Body of pancreas (tissue), 4 donors: ENCODE results near the gene FLT3. TPM values are rescaled to one million over a fixed set of nuclear protein-coding genes. Genes with fewer than 3 reads are reported as not detected.

Experiments used
- ATAC-seq: fragments of 150-250 bp; one replicate; pipeline ENCODE4 v1.9.1; 2016
- DNase-seq, 4 donors: peaks; one replicate each; pipeline ENCODE4 v3.0.0-alpha.2; 2019
- H3K27ac ChIP-seq, 4 donors: fragments of 200-600 bp; sonication (generic); 1 replicate in 3 of 4; 2 replicates in 1 of 4; pipeline versions ENCODE4 v1.5.1 to v1.6.1; 2016 to 2019; ENCODE audit warnings: mild to moderate bottlenecking in 1 of 4, mixed read lengths in 1 of 4, moderate library complexity in 1 of 4
- H3K27me3 ChIP-seq, 2 donors: fragments of 200-600 bp; sonication (generic); one replicate each; pipeline ENCODE4 v1.6.0; 2016; ENCODE audit warnings: mild to moderate bottlenecking in 1 of 2
- H3K36me3 ChIP-seq, 2 donors: fragments of 200-600 bp; sonication (generic); replicated peaks in 1 of 2; 2 replicates each; pipeline ENCODE4 v1.5.1; 2016; ENCODE audit warnings: low read depth in 2 of 2; ENCODE audit not compliant: insufficient read depth in 1 of 2
- H3K4me1 ChIP-seq: fragments of 200-600 bp; sonication (generic); one replicate; pipeline ENCODE4 v1.6.0; 2016
- H3K4me3 ChIP-seq, 2 donors: fragments of 200-600 bp; sonication (generic); 1 replicate in 1 of 2; 2 replicates in 1 of 2; pipeline ENCODE4 v1.5.1; 2016 to 2019
- H3K9me3 ChIP-seq, 3 donors: fragments of 200-600 bp; sonication (generic); 1 replicate in 2 of 3; 2 replicates in 1 of 3; pipeline ENCODE4 v1.5.1; 2016
- POLR2A ChIP-seq, 3 donors: fragments of 450-650 bp; IDR thresholded peaks; one replicate each; pipeline ENCODE4 v1.6.1; 2016; ENCODE audit warnings: antibody characterized with exemption in 3 of 3, mild to moderate bottlenecking in 2 of 3
- WGBS, 2 donors: methylation state at CpG; one replicate each; pipeline ENCODE4 v1.1.5; 2017; 5-methylcytosine and 5-hydroxymethylcytosine counted together
- intact Hi-C: fragments of 100-400 bp; cut with DNase I; formaldehyde crosslinking; loops from one replicate; pipeline ENCODE4 v1.15.1; 2023
- total RNA-seq, 2 donors: library from RNA; depleted of rRNA; stranded (reverse); fragments of >200 nt; gene quantifications; one replicate each; pipeline ENCODE4 v1.1.0, GENCODE V29; 2016
- TF ChIP-seq, protein P1 (sequence below), 7 experiments: fragments of 450-650 bp in 4 of 7; fragments of 200-600 bp in 3 of 7; sonication (generic) in 3 of 7; IDR thresholded peaks; one replicate each; pipeline ENCODE4 v1.5.1; 2016 to 2019; ENCODE audit warnings: antibody characterized with exemption in 7 of 7

The FLT3 gene
- total RNA-seq, 2 donors from 2014 or later = 2.0 to 4.2 TPM

GRCh38 chr13:28052945-28053344 is 47.4 kb downstream of the FLT3 start:
- Histone ChIP-seq H3K27me3 (no peaks in the 10 kb centered on the region), H3K4me3 (no peak overlapping the region), H3K9me3 (no peaks in the 10 kb centered on the region), H3K27ac (no peak overlapping the region), H3K36me3 (no peaks in the 10 kb centered on the region), H3K4me1 (peaks cover 19% of the 10 kb centered on the region)
- DNase-seq (no peak), ATAC-seq (no peak)
- intact Hi-C loops = no loop called here
- TF ChIP-seq, protein P1, sequence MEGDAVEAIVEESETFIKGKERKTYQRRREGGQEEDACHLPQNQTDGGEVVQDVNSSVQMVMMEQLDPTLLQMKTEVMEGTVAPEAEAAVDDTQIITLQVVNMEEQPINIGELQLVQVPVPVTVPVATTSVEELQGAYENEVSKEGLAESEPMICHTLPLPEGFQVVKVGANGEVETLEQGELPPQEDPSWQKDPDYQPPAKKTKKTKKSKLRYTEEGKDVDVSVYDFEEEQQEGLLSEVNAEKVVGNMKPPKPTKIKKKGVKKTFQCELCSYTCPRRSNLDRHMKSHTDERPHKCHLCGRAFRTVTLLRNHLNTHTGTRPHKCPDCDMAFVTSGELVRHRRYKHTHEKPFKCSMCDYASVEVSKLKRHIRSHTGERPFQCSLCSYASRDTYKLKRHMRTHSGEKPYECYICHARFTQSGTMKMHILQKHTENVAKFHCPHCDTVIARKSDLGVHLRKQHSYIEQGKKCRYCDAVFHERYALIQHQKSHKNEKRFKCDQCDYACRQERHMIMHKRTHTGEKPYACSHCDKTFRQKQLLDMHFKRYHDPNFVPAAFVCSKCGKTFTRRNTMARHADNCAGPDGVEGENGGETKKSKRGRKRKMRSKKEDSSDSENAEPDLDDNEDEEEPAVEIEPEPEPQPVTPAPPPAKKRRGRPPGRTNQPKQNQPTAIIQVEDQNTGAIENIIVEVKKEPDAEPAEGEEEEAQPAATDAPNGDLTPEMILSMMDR (IDR thresholded peaks at IDR 0.05) = no peak
- TF ChIP-seq POLR2A (IDR thresholded peaks at IDR 0.05) = no peak

DNA sequence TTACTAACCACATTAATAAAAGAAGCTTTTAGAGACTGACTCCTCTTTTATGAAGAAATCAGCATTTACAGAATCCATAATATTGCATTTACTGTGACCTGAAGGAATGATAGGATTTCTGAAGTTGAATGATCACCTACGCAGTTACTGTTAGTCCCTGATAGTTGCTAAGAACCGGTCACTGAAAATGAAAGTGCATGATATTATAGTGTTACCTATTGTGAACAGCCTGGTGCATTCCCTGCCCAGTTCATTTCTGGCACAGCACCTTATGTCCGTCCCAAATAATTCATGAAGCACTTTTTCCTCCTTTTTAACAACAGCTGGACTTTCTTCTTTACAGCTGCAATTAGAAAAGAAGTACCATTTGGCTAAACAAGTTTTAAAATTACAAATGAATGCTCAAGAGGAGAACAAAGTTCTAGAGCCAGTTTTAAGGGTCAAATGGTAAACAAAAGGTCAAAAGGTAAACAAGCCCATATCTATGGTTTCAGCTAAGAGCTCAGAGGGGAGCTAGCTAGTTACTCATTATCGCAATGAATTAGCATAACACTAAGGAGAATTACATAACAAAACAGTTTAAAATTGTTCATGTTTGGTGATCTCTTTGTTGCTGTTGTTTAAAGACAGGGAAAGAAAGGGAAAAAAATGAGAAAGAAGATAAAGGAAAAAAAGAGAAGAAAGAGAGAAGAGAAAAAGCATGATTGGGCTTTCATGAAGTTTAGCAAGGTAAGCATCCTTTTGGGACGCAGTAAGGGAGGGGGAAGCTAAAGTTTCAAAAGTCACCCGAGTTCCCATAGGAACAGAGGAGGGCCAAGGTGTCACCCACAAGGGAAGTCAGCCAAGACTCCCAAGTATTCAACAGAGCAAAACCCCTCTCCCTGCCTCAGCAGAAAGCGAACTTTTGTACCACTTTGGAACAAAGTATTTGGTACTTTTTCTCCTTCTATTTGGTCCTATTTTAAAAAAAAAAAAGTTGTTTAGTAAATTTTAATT is 50.2 kb downstream of the FLT3 start:
- Histone ChIP-seq H3K36me3 (no peaks in the 10 kb centered on the region), H3K27me3 (no peaks in the 10 kb centered on the region), H3K27ac (peak overlapping the region in 2 of 4 donors; percentile 45 to 58), H3K9me3 (no peaks in the 10 kb centered on the region), H3K4me3 (no peak overlapping the region), H3K4me1 (peaks cover 19% of the 10 kb centered on the region)
- no peak for DNase-seq
- no peak for TF ChIP-seq POLR2A (IDR thresholded peaks at IDR 0.05)
- peak; percentile 64 for ATAC-seq
- 19 to 30% methylated on average over 7 of the region's 7 CpGs for WGBS, 2 donors
- intact Hi-C loops = no loop called here

DNA sequence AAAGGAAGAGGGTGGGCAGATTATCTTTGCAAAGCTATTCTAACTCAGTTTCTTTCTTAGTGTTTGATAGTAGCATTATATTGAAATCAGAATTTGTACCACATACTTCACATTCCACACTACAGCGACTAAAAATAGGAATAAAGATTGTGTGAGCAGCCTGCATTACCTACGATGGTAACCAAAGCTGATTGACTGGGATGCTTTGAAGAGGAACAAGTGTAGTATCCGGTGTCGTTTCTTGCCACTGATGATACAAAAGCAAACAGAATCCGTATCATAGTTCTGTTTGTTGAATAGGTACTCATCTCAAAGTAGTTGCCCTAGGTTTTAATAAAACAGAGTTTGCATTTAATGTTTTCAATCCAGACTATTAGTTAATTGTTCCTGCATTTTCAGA is 51.2 kb downstream of the FLT3 start:
- 45 to 65% methylated on average over 5 of the region's 5 CpGs for WGBS, 2 donors
- peaks cover 19% of the 10 kb centered on the region for H3K4me1 ChIP-seq
- H3K36me3 ChIP-seq = no peaks in the 10 kb centered on the region
- TF ChIP-seq, protein P1 (IDR thresholded peaks at IDR 0.05) = no peak
- no peak for TF ChIP-seq POLR2A (IDR thresholded peaks at IDR 0.05)
- intact Hi-C loops = no loop called here
- ATAC-seq = no peak
- peak overlapping the region in 2 of 4 donors; percentile 45 to 58 for H3K27ac ChIP-seq
- H3K9me3 ChIP-seq = no peaks in the 10 kb centered on the region
- no peaks in the 10 kb centered on the region for H3K27me3 ChIP-seq
- H3K4me3 ChIP-seq = no peak overlapping the region
- DNase-seq = no peak

DNA sequence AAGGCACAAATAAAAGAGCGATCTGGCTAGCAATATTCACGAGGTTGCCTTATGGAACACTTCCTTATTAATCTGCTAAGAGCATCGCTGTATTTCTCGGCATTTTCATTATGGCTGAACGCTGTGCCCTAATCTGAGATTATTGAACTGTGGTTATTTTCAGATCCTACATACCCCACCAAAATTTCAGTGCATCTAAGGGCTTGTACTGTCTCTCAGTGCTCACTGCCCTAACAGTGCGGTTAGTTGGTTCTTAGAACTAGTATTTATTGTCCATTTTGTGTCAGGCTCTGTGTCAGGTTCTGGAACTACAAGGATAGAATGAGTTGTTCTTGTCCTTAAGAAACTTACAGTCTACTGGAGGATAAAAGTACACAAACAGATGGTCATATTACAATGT is 51.6 kb downstream of the FLT3 start:
- ATAC-seq = no peak
- H3K4me3 ChIP-seq = no peak overlapping the region
- intact Hi-C loops = no loop called here
- no peaks in the 10 kb centered on the region for H3K27me3 ChIP-seq
- TF ChIP-seq, protein P1 (IDR thresholded peaks at IDR 0.05) = no peak
- TF ChIP-seq POLR2A (IDR thresholded peaks at IDR 0.05) = no peak
- no peak for DNase-seq
- no peak overlapping the region for H3K27ac ChIP-seq
- no peaks in the 10 kb centered on the region for H3K9me3 ChIP-seq
- WGBS, 2 donors = 73 to 74% methylated on average over 6 of the region's 6 CpGs
- no peaks in the 10 kb centered on the region for H3K36me3 ChIP-seq
- peaks cover 19% of the 10 kb centered on the region for H3K4me1 ChIP-seq

GRCh38 chr13:28047757-28048388 is 52.5 kb downstream of the FLT3 start:
- ATAC-seq (peak; percentile 60), DNase-seq (no peak)
- intact Hi-C loops = no loop called here
- H3K4me3 ChIP-seq = no peak overlapping the region
- H3K4me1 ChIP-seq = peaks cover 19% of the 10 kb centered on the region
- H3K36me3 ChIP-seq = no peaks in the 10 kb centered on the region
- H3K27me3 ChIP-seq = no peaks in the 10 kb centered on the region
- peak overlapping the region in 1 of 4 donors; percentile 32 for H3K27ac ChIP-seq
- no peak for TF ChIP-seq POLR2A (IDR thresholded peaks at IDR 0.05)
- TF ChIP-seq, protein P1 (IDR thresholded peaks at IDR 0.05) = no peak
- WGBS, 2 donors = 60 to 67% methylated on average over 7 of the region's 7 CpGs
- H3K9me3 ChIP-seq = no peaks in the 10 kb centered on the region
